GM19023 (cell line): ENCODE data around the gene LRRC74B.
"Not testable (repeated sequence)": the region's sequence is repeated elsewhere in the genome, so short reads cannot be mapped to it uniquely, and the experiment has no call there.

ENCODE experiments used
- ATAC-seq: cut with Tn5 transposase; IDR thresholded peaks from one replicate; pipeline ENCODE4 v1.9.1; 2021; ENCODE audit warnings: mild to moderate bottlenecking, moderate library complexity; ENCODE audit not compliant: unreplicated experiment

The LRRC74B gene

DNA sequence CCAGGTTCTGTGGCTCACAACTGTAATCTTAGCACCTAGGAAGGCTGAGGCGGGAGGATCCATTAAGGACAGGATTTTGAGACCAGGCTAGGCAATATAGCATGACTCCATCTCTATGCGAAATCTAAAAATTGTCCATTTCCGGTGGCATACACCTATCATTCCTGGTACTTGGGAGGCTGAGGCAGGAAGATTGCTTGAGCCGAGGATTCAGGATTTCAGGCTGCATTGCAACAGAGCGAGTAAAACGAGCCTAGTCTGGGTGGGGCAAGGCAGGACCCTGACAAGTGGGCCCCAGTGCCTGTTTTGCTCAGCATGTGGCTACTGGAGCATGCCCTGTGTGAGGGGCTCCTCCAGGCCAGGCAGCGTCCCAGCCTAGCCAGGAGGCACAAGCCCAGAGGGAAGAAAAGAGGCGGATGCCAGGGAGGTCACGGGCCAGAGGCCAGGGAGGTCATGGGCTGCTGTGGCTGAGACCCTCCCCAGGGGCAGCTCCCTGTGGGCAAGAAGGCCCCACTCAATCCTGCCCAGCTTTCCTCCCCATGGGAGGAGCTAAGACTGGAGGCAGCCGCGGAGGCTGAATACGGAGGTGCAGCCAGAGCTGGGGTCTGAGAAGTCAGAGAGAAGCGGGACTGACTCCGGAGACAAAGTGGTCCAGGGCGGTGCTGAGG is 8.4 kb downstream of the LRRC74B start:
- ATAC-seq = no peak

DNA sequence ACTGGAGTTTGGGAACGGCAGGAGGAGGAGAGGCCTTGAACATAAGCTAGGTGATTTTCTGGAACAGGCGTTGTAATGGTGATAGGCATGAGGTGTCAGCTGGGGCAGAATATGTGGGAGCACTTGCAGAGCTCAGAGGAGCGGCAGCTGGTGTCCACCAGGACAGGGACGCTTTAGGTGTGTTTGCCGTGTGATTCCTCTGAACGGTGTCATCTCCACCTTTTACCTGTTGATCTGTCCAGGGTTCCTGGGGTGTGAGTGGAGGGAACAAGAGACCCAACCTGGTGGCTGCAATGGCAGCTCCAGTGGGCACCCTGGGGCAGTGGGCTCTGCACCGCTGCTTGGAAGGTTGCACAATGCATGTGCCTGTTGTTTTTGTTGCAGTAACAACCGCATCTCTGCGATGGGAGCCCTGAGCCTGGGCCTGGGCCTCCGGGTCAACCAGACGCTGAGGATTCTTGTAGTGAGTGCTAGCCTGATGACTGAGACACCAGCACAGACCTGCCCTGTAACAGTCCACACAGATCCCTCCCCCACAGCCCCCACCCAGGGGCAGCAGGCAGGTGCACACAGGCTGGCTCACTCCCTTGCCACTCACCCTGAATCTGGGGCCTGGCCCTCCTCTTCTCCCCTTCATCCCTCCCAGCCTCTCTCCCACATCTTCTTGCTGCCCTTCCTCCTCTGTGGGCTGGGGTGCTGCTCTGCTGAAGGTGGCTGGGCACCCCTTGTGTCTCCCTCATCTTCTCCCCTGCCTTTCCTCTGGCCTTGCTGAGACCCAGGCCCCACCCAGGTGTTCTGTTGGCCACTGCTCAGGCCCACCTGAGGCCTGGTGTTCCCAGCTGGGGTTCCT is 9.2 kb downstream of the LRRC74B start:
- no peak for ATAC-seq

DNA sequence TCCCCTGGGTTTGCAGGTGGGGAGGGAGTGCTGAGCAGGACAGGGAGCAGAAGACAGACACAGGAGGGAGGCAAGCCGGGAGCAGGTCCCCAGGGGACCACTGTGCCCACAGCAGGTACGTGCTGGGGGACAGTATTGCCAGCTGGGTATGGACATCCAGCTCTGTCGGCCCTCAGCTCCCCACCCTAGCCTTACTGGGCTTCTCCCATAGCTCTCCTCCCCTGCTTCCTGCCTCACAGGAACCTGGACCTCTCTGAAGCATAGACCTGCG is 9.8 kb downstream of the LRRC74B start:
- no peak for ATAC-seq

DNA sequence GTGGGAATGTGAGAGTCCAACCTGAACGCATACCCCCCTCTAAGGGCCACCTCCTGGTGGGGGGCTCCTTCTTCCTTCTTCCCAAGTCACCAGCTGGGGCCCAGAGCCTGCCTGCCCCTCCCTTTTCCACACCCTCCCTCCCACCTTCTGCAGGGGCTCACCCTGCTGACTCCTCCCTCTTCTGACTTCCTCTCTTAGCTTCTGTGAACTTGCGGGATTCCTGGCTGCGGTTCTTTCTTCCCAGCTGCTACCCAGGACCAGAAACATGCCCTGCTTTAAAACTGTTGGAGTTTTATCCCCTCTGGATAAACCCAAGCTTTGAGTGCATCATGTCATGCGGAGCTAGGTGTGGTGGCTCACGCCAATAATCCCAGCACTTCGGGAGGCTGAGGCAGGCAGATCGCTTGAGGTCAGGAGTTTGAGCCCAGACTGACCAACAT is 10.2 kb downstream of the LRRC74B start:
- ATAC-seq = no peak

GRCh38 chr22:21060363-21060762 is 14.6 kb downstream of the LRRC74B start:
- ATAC-seq = not testable (repeated sequence)

DNA sequence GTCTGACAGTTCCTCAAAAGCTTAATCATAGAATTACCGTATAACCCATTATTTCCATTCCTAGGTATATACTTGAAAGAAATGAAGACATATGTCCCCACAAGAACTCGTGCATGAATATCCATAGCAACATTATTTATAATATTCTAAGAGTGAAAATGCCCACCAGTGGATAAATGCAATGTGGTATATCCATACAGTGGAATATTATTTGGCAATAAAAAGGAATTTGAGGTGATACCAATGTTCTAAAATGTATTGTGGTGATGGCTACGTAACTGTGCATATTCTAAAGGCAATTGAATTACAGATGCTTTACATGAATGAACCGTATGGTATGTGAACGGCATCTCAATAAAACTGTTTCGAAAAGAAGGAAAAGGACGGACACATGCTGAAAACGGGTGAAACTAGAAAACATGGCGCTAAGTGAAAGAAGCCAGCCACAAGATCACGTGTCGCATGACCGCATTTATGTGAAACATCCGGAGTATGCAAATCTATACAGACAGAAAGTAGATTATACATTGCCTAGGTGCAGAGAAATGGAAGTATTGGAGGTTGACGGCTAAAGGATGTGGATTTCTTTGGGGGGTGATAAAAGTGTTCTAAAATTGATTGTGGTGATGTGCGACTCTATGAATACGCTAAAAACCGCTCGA is 16.0 kb downstream of the LRRC74B start:
- ATAC-seq = not testable (repeated sequence)

DNA sequence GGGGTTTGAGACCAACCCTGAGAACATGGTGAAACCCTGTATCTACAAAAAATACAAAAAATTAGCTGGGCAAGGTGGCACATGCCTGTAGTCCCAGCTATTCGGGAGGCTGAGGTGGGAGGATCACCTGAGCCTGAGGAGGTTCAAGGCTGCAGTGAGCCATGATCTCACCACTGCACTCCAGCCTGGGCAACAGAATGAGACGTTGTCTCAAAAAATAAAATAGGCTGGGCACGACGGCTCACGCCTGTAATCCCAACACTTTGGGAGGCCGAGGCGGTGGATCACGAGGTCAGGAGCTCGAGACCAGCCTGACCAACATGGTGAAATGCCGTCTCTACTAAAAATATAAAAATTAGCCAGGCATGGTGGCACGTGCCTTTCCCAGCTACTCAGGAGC is 18.7 kb downstream of the LRRC74B start:
- not testable (repeated sequence) for ATAC-seq

- ATAC-seq = no peak
These were observed 19.4 kb downstream of the LRRC74B start for GRCh38 chr22:21064917-21065864.

DNA sequence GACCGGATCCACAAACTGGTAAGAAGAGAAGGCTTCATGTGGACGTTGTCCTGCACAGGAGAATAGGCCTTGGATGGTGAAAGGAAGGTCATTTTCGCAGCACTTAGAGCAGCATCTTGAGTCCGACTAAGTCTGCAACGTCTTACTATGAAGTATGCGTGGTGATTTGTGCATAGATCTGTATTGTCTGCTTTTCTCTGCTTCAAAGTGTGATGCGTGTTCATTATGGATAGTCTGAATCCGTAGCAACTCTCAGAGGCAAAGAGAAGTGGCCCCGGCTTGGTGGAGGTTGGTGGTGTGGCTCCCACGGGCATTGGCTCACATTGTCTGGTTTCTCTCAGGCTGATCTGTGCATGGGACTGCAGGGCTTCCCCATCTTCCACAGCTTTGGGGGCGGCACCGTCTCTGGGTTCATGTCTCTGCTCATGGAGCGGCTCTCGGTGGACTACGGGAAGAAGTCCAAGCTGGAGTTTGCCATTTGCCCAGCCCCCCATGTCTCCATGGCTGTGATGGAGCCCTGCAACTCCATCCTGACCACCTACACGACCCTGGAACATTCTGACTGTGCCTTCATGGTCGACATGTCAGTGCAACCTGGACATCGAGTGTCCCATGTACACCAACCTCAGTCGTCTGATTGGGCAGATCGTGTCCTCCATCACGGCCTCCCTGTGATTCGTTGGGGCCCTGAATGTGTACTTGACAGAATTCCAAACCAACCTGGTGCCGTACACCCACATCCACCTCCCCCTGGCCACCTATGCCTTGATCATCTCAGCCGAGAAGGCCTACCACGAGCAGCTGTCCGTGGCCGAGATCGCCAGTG is 21.5 kb downstream of the LRRC74B start:
- ATAC-seq = no peak

DNA sequence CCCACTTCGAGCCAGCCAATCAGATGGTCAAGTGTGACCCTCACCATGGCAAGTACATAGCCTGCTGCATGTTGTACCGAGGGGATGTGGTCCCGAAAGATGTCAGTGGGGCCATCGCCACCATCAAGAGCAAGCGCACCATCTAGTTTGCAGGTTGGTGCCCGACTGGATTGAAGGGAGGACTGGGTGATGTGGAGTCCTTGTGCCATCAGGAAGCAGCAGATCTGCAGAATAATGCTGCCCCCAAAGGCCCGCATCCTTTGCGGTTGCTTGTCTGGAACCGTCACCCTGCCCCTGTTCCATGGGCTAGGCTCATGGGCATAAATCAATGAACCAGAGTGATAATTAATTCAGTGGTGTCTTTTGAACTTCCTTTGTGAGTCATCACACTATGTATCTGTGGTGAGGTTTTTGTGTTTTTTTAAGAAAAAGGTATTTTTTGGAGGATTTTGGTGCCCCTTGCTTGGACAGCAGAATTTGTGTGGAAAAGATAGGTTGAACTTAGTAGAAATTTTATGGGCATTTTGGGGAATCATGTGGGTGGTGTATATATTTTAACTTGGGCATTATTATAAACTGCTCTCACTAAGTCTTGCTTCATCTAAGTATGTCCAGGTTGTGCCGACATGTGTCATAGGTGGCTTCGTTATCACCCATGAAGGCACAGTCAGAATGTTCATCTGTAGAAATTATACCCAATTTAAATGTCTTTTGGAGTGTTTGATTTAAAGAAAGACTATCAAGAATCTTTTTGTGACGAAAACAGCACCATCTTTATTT is 22.3 kb downstream of the LRRC74B start:
- ATAC-seq = no peak

- no peak for ATAC-seq
These were observed 23.0 kb downstream of the LRRC74B start for GRCh38 chr22:21068681-21069276.

DNA sequence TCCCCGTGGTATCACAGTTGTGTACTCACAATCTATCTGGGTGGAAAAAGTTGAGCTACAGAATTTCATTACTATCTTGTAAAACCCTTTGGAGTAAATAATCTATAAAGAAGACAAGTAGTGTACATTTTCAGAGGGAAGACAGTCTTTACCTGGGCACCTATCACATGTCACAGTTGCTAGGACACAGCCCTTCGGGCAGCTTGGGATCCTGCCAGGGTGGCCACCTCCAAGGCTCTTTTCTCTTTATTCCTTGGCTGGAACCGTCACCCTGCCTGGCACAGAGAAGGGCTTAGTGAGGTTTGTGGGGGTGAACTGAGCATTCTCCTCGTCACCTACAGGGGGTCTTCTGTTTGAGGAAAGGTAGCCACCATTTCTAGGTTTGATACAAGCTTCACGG is 23.6 kb downstream of the LRRC74B start:
- no peak for ATAC-seq

GRCh38 chr22:21070690-21071615 is 25.2 kb downstream of the LRRC74B start:
- ATAC-seq = no peak

- not testable (repeated sequence) for ATAC-seq
These were observed 26.1 kb downstream of the LRRC74B start for GRCh38 chr22:21071796-21072195.

GRCh38 chr22:21073023-21073422 is 27.3 kb downstream of the LRRC74B start:
- no peak for ATAC-seq

GRCh38 chr22:21073482-21073881 is 27.7 kb downstream of the LRRC74B start:
- no peak for ATAC-seq

GRCh38 chr22:21074102-21074715 is 28.5 kb downstream of the LRRC74B start:
- ATAC-seq = no peak
